Inferior parietal cortex (tissue), 1 donor: ENCODE results near the gene DEFB118.
"Not testable (repeated sequence)": the region's sequence is repeated elsewhere in the genome, so short reads cannot be mapped to it uniquely, and the experiment has no call there.

Experiments
- DNase-seq: peaks from one replicate; pipeline ENCODE4 v3.0.0-alpha.2; 2016; ENCODE audit errors: extremely low spot score

Gene DEFB118, protein sequence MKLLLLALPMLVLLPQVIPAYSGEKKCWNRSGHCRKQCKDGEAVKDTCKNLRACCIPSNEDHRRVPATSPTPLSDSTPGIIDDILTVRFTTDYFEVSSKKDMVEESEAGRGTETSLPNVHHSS

GRCh38 chr20:31368301-31368700 lies at the start of gene DEFB118:
Gene DEFB118 (plus strand): TSS chr20:31368601. CDS start chr20:31368651, 50 bp downstream.
- DNase-seq = no peak

GRCh38 chr20:31322504-31322903 lies 45.9 kb upstream of the DEFB118 start:
- no peak for DNase-seq

GRCh38 chr20:31330893-31331292 lies 37.5 kb upstream of the DEFB118 start:
- DNase-seq = no peak

DNA sequence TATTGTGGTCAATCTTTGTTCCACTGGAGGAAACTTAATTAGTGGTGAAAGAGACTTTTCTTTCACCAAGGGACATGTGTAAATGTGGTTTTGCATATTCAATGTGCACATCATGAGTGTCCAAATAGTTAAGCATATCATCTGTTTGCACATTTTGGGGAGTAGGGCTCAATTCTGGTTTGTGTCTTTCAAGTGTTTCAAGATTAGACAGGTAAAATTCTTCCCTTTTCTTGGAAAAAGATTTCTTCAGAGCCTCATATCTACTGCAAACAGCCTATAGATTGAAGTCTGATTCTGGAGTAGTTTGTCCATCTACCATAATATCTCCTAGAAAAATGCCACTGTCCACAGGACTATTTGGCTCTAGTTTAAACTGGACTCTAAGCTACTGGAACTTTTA lies 26.9 kb upstream of the DEFB118 start:
- DNase-seq = no peak

DNA sequence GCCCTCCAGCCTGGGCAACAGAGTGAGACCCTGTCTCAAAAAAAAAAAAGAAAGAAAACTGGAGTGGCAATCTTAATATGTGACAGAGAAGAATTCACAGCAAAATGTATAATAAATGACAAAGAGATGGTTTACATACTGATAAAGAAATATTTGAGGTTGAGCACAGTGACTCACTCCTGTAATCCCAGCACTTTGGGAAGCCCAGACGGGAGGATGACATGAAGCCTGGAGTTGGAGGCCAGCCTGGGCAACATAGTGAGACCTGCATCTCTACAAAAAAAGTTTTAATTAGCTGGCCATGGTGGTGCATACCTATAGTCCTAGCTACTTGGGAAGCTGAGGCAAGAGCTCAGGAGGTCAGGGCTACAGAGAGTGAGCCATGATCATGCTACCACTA lies 12.4 kb upstream of the DEFB118 start:
- no peak for DNase-seq

DNA sequence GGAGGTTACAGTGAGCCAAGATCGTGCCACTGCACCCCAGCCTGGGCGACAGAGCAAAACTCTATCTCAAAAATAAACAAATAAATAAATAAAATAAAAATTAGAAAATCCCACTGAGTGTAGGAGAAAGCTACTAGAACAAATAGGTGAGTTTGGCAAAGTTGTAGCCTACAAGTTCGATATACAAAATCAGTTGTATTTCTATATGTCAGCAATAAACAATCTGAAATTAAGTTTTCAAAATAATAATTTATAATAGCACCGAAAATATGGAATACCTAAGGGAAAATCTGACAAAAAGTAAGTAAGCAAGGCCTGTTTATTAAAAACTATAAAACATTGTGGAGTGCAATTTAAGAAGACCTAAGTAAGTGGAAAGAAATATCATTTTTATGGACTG lies 5.1 kb upstream of the DEFB118 start:
- no peak for DNase-seq

GRCh38 chr20:31364272-31364671 lies 4.1 kb upstream of the DEFB118 start:
- DNase-seq = not testable (repeated sequence)

DNA sequence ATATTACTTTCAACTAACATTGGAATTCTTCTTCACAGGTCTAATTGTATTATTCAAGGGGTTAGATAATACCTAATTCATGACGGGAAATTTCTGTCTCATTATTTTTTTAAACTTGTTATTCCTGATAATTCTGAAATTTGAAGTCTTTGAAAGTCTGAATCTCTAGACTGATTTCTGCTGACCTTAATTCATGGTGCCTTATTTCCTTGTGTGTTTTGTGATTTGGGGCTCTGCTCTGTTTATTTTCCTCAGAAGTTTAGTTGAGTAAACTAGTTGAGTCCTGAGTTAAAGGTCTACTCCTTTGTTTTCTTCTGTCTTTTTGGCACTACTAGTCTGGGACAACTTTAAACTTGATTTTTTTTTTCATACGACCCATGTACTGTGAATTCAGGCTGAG lies 5.9 kb downstream of the DEFB118 start:
- DNase-seq = no peak

DNA sequence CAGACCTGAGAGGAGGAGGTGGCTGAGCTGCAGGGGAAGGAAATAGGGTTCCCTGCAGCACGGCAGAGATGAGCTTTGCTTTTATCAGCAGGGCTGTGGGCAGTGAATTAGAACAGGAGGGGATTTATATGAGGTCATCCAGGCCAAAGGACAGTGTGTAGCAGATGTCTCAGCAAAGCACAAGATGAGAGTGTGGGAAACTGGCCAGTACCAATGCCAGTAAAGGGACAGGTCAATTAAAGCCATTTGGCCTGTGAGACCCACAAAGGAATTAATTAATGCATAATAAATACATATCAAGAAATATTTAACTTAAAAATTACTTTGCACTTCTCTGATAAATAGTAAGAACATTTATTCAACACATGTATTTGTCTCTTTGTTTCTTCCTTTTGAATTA lies 22.1 kb downstream of the DEFB118 start, which contains the start of gene DEFB119:
Gene DEFB119, minus strand, starts transcription at position 101 of the 400 bp plus-strand sequence. CDS start 107 bp downstream, outside the sequence.
- no peak for DNase-seq

- no peak for DNase-seq
Observed at GRCh38 chr20:31392836-31393235, 24.4 kb downstream of the DEFB118 start.

GRCh38 chr20:31394900-31395299 lies 26.5 kb downstream of the DEFB118 start:
- DNase-seq = no peak

GRCh38 chr20:31403886-31404285 lies 35.5 kb downstream of the DEFB118 start:
- DNase-seq = no peak

DNA sequence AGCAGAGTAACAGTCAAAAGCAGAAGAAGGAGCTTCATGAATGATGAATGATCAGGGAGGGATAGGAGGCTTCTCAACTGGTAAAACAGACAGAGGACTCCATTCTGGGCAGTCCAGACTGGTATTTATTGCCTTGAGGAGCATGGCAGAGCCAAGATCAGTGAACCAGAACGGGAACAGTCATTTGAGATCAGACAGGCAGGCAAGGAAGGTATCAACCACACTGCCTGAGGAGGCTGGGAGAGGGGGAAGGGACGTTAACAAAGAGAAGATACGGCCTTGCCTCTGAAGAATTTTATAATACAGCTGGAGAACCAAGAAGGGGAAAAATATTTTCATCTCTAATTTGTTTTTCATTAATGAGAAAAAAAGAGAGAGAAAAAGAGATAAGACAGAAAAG lies 37.7 kb downstream of the DEFB118 start, which contains the start of gene DEFB121:
Gene DEFB121, minus strand, starts transcription at position 101 of the 400 bp plus-strand sequence. Its CDS starts 63 bp downstream, at position 38.
- DNase-seq = no peak

- no peak for DNase-seq
Observed at GRCh38 chr20:31410011-31410410, 41.6 kb downstream of the DEFB118 start.

DNA sequence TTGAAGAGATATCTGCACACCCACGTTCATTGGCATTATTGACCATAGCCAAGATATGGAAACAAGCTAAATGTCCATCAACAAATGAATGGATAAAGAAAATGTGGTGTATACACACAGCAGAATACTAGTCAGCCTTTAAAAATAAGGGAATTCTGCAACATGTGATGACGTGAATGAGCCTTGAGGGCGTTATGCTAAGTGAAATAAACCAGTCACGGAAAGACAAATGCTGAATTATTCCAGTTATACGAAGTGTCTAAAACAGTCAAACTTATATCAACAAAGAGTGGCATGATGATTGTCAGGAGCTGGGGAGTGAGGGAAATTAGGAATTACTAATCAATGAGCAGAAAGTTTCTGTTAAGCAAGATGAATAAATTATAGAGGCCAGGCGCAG lies 46.0 kb downstream of the DEFB118 start:
- DNase-seq = no peak

- DNase-seq = no peak
Observed at GRCh38 chr20:31415653-31416052, 47.3 kb downstream of the DEFB118 start.

DNA sequence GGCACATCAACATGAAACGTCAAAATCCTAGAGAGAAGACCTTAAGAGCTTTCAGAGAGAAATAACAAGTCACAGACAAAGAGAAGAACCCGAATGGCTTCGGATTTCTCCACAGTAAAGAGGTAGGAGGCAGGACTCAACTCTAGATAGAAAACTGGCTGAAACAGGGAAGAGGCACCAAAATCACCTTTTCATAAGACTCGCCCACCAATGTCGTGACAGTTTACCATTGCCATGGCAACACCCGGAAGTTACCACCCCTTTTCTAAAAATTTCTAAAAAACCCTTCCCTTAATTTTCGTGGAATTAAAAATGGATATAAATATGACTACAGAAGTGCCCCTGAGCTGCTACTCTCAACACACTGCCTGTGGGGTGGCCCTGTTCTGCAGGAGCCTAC lies 49.9 kb downstream of the DEFB118 start:
- DNase-seq = no peak
